ENCODE results near the gene SCN3B. TPM values are rescaled to one million over a fixed set of nuclear protein-coding genes. Genes with fewer than 3 reads are reported as not detected.
A peak's percentile ranks its signal among the peaks of the same experiment; 100 is the strongest.

Gene SCN3B
- total and polyA plus RNA-seq, 2 donors (not counting 1 experiment from before 2014, with no cell fraction given), result under 0.01 to 0.03 TPM

- Histone ChIP-seq H4K20me1 (ENCODE audit: control insufficient read depth, extremely low read depth, insufficient read depth, low read length) (no peaks in the 10 kb centered on the region), H3K4me2 (ENCODE audit: extremely low read depth, insufficient read depth, low read length) (no peak overlapping the region), H3K27ac (ENCODE audit: insufficient read depth, low read length) (no peak overlapping the region), H3K27me3 (ENCODE audit: control insufficient read depth, insufficient read depth, low read length) (no peaks in the 10 kb centered on the region), H3K9ac (ENCODE audit: insufficient read depth, low read length) (no peak overlapping the region), H3K4me1 (ENCODE audit: control insufficient read depth, extremely low read depth, insufficient read depth, low read length) (no peaks in the 10 kb centered on the region), H3K79me2 (ENCODE audit: control insufficient read depth, insufficient read depth, low read length) (no peaks in the 10 kb centered on the region), H3K9me3 (ENCODE audit: control insufficient read depth, insufficient read depth, low read depth, low read length) (no peaks in the 10 kb centered on the region), H3K4me3 (replicated peaks in 1 of 4; ENCODE audit: control extremely low read depth in 1 of 4, insufficient read depth in 1 of 4, low read depth in 3 of 4, low read length in 4 of 4) (no peak overlapping the region), H3K36me3 (ENCODE audit: control insufficient read depth, insufficient read depth, low read length) (no peaks in the 10 kb centered on the region), H2AFZ (ENCODE audit: low read length) (no peak overlapping the region)
- DNase-seq (ENCODE audit: low read depth in 2 of 2), result peak in 1 of 2 donors; percentile 61
- TF ChIP-seq CTCF (conservative IDR thresholded peaks at IDR 0.05 in 1 of 2, IDR thresholded peaks at IDR 0.05 in 1 of 2; ENCODE audit: low read depth in 1 of 2, low read length in 2 of 2), result no peak
- TF ChIP-seq EZH2 (IDR thresholded peaks at IDR 0.05; ENCODE audit: low read length, missing control alignments), result no peak
Observed at GRCh38 chr11:123690485-123690884, 36.1 kb upstream of the SCN3B start.

- DNase-seq (ENCODE audit: low read depth in 2 of 2), result no peak
- no peak overlapping the region for H3K9ac ChIP-seq (ENCODE audit: insufficient read depth, low read length)
- no peak overlapping the region for H3K4me3 ChIP-seq (replicated peaks in 1 of 4; ENCODE audit: control extremely low read depth in 1 of 4, insufficient read depth in 1 of 4, low read depth in 3 of 4, low read length in 4 of 4)
- no peaks in the 10 kb centered on the region for H3K79me2 ChIP-seq (ENCODE audit: control insufficient read depth, insufficient read depth, low read length)
- no peaks in the 10 kb centered on the region for H3K36me3 ChIP-seq (ENCODE audit: control insufficient read depth, insufficient read depth, low read length)
- H3K9me3 ChIP-seq (ENCODE audit: control insufficient read depth, insufficient read depth, low read depth, low read length), result no peaks in the 10 kb centered on the region
- no peak overlapping the region for H3K27ac ChIP-seq (ENCODE audit: insufficient read depth, low read length)
- H3K4me2 ChIP-seq (ENCODE audit: extremely low read depth, insufficient read depth, low read length), result no peak overlapping the region
- no peaks in the 10 kb centered on the region for H4K20me1 ChIP-seq (ENCODE audit: control insufficient read depth, extremely low read depth, insufficient read depth, low read length)
- H3K27me3 ChIP-seq (ENCODE audit: control insufficient read depth, insufficient read depth, low read length), result no peaks in the 10 kb centered on the region
- no peaks in the 10 kb centered on the region for H3K4me1 ChIP-seq (ENCODE audit: control insufficient read depth, extremely low read depth, insufficient read depth, low read length)
- no peak for TF ChIP-seq CTCF (conservative IDR thresholded peaks at IDR 0.05 in 1 of 2, IDR thresholded peaks at IDR 0.05 in 1 of 2; ENCODE audit: low read depth in 1 of 2, low read length in 2 of 2)
- TF ChIP-seq EZH2 (IDR thresholded peaks at IDR 0.05; ENCODE audit: low read length, missing control alignments), result no peak
- H2AFZ ChIP-seq (ENCODE audit: low read length), result no peak overlapping the region
Observed at GRCh38 chr11:123684601-123685000, 30.2 kb upstream of the SCN3B start.

- H3K27ac ChIP-seq (ENCODE audit: insufficient read depth, low read length), result no peak overlapping the region
- no peak overlapping the region for H3K4me2 ChIP-seq (ENCODE audit: extremely low read depth, insufficient read depth, low read length)
- TF ChIP-seq CTCF (conservative IDR thresholded peaks at IDR 0.05 in 1 of 2, IDR thresholded peaks at IDR 0.05 in 1 of 2; ENCODE audit: low read depth in 1 of 2, low read length in 2 of 2) (no peak), EZH2 (IDR thresholded peaks at IDR 0.05; ENCODE audit: low read length, missing control alignments) (no peak)
- H3K79me2 ChIP-seq (ENCODE audit: control insufficient read depth, insufficient read depth, low read length), result no peaks in the 10 kb centered on the region
- H3K9me3 ChIP-seq (ENCODE audit: control insufficient read depth, insufficient read depth, low read depth, low read length), result no peaks in the 10 kb centered on the region
- H3K9ac ChIP-seq (ENCODE audit: insufficient read depth, low read length), result no peak overlapping the region
- no peak for DNase-seq (ENCODE audit: low read depth in 2 of 2)
- H4K20me1 ChIP-seq (ENCODE audit: control insufficient read depth, extremely low read depth, insufficient read depth, low read length), result no peaks in the 10 kb centered on the region
- H3K4me1 ChIP-seq (ENCODE audit: control insufficient read depth, extremely low read depth, insufficient read depth, low read length), result no peaks in the 10 kb centered on the region
- H3K36me3 ChIP-seq (ENCODE audit: control insufficient read depth, insufficient read depth, low read length), result no peaks in the 10 kb centered on the region
- H3K4me3 ChIP-seq (replicated peaks in 1 of 4; ENCODE audit: control extremely low read depth in 1 of 4, insufficient read depth in 1 of 4, low read depth in 3 of 4, low read length in 4 of 4), result no peak overlapping the region
- no peaks in the 10 kb centered on the region for H3K27me3 ChIP-seq (ENCODE audit: control insufficient read depth, insufficient read depth, low read length)
- H2AFZ ChIP-seq (ENCODE audit: low read length), result no peak overlapping the region
Observed at GRCh38 chr11:123683428-123684170, 29.2 kb upstream of the SCN3B start.
